LNCaP clone FGC (cell line): ENCODE results near the gene ALDOA.

Experiments
- DNase-seq: peaks from one replicate; pipeline ENCODE4 v3.0.0-alpha.2; 2011; ENCODE audit warnings: low read depth
- H3K4me3 ChIP-seq: 2 replicates; pipeline ENCODE4 v1.5.1; 2011; ENCODE audit warnings: mild to moderate bottlenecking, low read depth, low read length, control low read depth
- CTCF ChIP-seq: IDR thresholded peaks from 2 replicates; pipeline ENCODE4 v1.5.1; 2012; ENCODE audit warnings: mild to moderate bottlenecking; ENCODE audit not compliant: control insufficient read depth, insufficient read depth; ENCODE audit errors: extremely low read depth

ALDOA gene

DNA sequence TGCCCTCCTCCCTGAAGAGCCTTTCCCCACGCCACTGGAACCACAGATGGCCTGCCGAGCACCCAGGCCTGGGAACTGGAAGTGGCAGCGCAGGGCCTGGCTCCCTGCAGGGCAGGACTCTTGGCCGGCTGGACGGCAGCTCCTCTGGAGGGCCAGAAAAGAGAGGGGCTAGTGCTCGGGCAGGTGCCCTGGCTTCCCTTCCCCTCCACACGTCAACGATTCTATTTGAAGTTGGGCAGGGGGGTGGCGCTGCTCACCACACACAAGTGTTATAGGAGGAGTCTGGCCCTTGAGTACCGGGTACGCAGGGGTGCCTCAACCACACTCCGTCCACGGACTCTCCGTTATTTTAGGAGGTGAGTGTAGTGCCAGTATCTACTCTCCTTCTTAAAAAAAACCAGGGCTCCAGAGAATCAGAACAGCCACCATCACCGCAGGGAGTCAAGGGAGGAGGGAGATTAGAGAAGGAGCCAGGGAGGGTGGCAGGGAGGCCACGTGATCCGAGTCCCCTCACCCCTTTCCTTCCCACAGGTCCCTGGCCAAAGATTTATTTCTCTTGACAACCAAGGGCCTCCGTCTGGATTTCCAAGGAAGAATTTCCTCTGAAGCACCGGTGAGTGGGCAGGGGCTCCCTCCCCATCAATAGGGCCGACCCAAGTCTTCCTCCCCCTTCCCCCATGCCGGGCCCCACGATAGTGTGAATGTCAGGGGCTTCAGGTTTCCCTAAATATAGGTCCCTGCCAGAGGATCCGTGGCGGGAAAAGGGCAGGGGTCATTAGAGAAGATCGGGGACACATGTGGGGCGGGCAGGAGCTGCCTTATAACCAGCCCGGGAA lies 1.4 kb upstream of the ALDOA start:
- no peak for DNase-seq
- H3K4me3 ChIP-seq: peak overlapping the region; percentile 98
- TF ChIP-seq CTCF: peak; percentile 41

DNA sequence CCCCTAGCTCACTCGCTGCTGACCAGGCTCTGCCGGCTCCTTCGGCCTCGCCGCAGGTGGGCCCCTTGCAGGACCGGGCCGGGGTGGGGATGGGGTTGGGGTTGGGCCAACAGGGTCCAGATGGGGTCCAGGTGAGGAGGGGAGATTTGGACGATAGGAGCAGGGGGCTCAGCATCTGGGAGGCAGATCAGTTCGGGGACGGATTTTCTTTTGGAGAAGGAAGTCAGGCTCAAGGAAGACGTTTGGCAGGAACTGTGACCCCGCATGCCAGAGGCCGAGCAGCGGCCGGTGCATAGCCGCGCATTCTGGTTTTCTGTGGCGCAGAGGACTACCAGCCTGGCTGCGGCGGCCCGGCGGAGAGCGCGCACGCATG lies 845 bp upstream of the ALDOA start:
- no peak for TF ChIP-seq CTCF
- DNase-seq: no peak
- peak overlapping the region; percentile 98 for H3K4me3 ChIP-seq

- TF ChIP-seq CTCF: no peak
- DNase-seq: no peak
- peak overlapping the region; percentile 98 for H3K4me3 ChIP-seq
Measured at GRCh38 chr16:30065943-30066760, 592 bp downstream of the ALDOA start.

DNA sequence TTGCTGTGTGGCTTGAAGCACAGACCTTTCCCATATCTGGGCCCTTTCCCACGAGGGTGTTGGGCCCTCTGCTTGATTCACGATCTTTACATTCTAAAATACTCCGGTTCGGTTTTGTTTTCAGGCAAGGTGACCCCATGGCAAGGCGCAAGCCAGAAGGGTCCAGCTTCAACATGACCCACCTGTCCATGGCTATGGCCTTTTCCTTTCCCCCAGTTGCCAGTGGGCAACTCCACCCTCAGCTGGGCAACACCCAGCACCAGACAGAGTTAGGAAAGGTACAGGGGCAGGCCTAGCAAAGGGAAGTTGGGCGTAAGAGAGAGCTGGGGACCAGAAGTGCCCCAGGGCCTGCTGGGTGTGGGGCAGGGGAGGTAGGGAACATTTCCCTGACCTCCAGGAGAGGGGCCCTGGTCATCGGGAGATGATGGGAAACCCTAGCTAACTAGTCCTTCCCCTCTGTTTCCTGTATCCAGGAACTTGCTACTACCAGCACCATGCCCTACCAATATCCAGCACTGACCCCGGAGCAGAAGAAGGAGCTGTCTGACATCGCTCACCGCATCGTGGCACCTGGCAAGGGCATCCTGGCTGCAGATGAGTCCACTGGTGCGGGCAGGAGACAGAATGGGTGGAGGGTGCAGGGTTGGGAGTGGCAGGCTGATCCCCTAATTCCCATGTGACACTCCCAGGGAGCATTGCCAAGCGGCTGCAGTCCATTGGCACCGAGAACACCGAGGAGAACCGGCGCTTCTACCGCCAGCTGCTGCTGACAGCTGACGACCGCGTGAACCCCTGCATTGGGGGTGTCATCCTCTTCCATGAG lies 1.4 kb downstream of the ALDOA start:
- no peak for TF ChIP-seq CTCF
- no peak for DNase-seq

DNA sequence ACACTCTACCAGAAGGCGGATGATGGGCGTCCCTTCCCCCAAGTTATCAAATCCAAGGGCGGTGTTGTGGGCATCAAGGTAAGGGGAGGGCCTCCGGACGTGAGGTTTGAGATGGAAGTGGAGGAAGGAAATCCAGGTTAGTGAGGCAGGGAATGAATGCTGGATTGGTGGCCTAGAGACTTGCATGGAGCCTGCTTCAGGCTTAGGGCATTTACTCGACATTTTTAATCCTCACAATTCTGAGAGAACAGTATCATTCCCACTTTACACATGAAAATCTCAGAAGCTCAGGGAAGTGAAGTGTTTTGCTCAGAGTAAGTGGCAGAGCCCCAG lies 2.0 kb downstream of the ALDOA start:
- peak overlapping the region; percentile 98 for H3K4me3 ChIP-seq
- no peak for DNase-seq
- no peak for TF ChIP-seq CTCF

More for the DNA sequence above, 1.4 kb downstream of the ALDOA start:
- H3K4me3 ChIP-seq: peak overlapping the region; percentile 98

DNA sequence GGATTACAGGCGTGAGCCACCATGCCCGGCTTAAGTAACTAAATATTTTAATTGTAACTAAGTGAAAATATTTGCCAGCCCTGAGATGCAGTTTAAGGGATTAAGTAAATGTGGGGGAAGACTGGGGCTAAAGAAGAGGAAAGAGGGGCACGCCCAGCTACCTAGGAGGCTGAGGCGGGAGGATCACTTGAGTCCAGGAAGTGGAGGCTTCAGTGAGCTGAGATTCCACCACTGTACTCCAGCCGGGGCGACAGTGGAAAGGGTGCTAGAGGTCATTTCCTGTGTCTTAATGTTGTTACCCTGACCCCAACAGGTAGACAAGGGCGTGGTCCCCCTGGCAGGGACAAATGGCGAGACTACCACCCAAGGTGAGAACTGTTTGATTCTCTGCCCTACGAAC lies 2.8 kb downstream of the ALDOA start:
- DNase-seq: no peak
- peak overlapping the region; percentile 98; the same call in 1 of the 2 replicates for H3K4me3 ChIP-seq
- no peak for TF ChIP-seq CTCF
